Gastrocnemius medialis (tissue), 4 donors: Measurements from ENCODE around the gene MNX1.

Experiments
- POLR2A ChIP-seq, 2 donors: fragments of 450-650 bp; IDR thresholded peaks; one replicate each; pipeline ENCODE4 v1.6.1; 2017; ENCODE audit warnings: antibody characterized with exemption in 2 of 2, mild to moderate bottlenecking in 2 of 2, moderate library complexity in 2 of 2
- TF ChIP-seq, protein P1 (sequence below), 5 experiments: fragments of 450-650 bp in 3 of 5; fragments of 200-600 bp in 2 of 5; sonication (generic) in 2 of 5; IDR thresholded peaks in 4 of 5; conservative IDR thresholded peaks in 1 of 5; 1 replicate in 4 of 5; 2 replicates in 1 of 5; pipeline ENCODE4 v1.5.1; 2016 to 2019; ENCODE audit warnings: antibody characterized with exemption in 5 of 5, mild to moderate bottlenecking in 3 of 5, moderate library complexity in 3 of 5

DNA sequence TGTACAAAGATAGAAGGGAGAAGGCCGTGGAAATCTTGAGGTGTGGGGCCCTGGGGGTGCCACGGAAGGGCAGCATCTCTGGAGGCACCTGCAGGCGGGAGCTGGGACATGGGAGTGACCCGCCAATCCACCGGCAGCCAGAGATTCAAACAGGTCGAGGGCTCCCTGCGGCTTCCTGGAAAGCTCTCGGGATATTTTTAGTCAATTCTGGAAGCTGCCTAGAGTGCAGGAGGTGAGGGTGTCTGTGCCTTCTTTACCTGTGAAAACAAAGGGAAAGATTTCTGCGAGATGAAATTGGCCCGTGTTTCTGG lies 16.6 kb downstream of the MNX1 start:
- no peak for TF ChIP-seq POLR2A (IDR thresholded peaks at IDR 0.05)
- TF ChIP-seq, protein P1, sequence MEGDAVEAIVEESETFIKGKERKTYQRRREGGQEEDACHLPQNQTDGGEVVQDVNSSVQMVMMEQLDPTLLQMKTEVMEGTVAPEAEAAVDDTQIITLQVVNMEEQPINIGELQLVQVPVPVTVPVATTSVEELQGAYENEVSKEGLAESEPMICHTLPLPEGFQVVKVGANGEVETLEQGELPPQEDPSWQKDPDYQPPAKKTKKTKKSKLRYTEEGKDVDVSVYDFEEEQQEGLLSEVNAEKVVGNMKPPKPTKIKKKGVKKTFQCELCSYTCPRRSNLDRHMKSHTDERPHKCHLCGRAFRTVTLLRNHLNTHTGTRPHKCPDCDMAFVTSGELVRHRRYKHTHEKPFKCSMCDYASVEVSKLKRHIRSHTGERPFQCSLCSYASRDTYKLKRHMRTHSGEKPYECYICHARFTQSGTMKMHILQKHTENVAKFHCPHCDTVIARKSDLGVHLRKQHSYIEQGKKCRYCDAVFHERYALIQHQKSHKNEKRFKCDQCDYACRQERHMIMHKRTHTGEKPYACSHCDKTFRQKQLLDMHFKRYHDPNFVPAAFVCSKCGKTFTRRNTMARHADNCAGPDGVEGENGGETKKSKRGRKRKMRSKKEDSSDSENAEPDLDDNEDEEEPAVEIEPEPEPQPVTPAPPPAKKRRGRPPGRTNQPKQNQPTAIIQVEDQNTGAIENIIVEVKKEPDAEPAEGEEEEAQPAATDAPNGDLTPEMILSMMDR (IDR thresholded peaks at IDR 0.05 in 4 of 5, conservative IDR thresholded peaks at IDR 0.05 in 1 of 5), result no peak
